OCI-LY7 (cell line): Measurements from ENCODE around the gene KIR2DL3.

Experiments used
- CTCF ChIP-seq: fragments of 200-600 bp; sonication (generic); conservative IDR thresholded peaks from 2 replicates; pipeline ENCODE4 v1.5.1; 2014; ENCODE audit warnings: mild to moderate bottlenecking, antibody characterized with exemption, low read length, moderate library complexity, mixed read lengths
- EZH2phosphoT487 ChIP-seq: fragments of 200-600 bp; sonication (generic); IDR thresholded peaks from 2 replicates; pipeline ENCODE4 v1.6.1; 2018; ENCODE audit warnings: low read depth, borderline replicate concordance, mild to moderate bottlenecking, mixed run types, antibody characterized with exemption, low read length, moderate library complexity, mixed read lengths

DNA sequence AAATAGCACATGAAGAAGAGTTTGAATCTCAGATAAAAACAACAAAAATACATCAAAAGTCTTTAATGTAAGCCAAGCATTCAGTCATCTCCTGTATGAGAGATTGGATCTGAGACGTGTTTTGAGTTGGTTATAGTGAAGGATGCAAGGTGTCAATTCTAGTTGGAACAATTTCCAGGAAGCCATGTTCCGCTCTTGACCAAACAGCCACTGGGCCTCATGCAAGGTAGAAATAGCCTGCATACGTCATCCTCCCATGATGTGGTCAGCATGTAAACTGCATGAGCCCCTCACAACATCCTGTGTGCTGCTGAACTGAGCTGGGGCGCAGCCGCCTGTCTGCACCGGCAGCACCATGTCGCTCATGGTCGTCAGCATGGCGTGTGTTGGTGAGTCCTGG is 14.2 kb upstream of the KIR2DL3 start, which contains the start of gene KIR3DL3:
- no peak for TF ChIP-seq CTCF
- no peak for TF ChIP-seq EZH2phosphoT487
